Psoas muscle (tissue), 8 donors: ENCODE results near the gene GJC1. TPM values are rescaled to one million over a fixed set of nuclear protein-coding genes. Genes with fewer than 3 reads are reported as not detected.

ENCODE experiments used
- ATAC-seq, 4 donors: fragments of 200-7000 bp; cut with Tn5 transposase; one replicate each; pipeline ENCODE4 v1.9.1; 2020; ENCODE audit warnings: moderate library complexity in 3 of 4, mild to moderate bottlenecking in 2 of 4
- DNase-seq, 2 donors: peaks; one replicate each; pipeline ENCODE4 v3.0.0-alpha.2; 2020
- H3K27ac ChIP-seq: fragments of 200-600 bp; one replicate; pipeline ENCODE4 v1.8.0; 2022
- H3K27me3 ChIP-seq, 3 donors: fragments of 200-600 bp in 1 of 3; one replicate each; pipeline versions ENCODE4 v1.6.1 to v1.8.0; 2013 to 2022; ENCODE audit warnings: low read length in 2 of 3, mild to moderate bottlenecking in 2 of 3, moderate library complexity in 1 of 3; ENCODE audit not compliant: insufficient read depth in 3 of 3
- H3K36me3 ChIP-seq, 2 donors: fragments of 200-600 bp in 1 of 2; one replicate each; pipeline versions ENCODE4 v1.6.1 to v1.8.0; 2013 to 2022; ENCODE audit warnings: low read depth in 1 of 2, mild to moderate bottlenecking in 1 of 2, moderate library complexity in 1 of 2; ENCODE audit not compliant: insufficient read depth in 1 of 2
- H3K4me1 ChIP-seq: fragments of 200-600 bp; one replicate; pipeline ENCODE4 v1.8.0; 2022
- H3K4me3 ChIP-seq: fragments of 200-600 bp; one replicate; pipeline ENCODE4 v1.8.0; 2022; ENCODE audit warnings: mild to moderate bottlenecking
- H3K9me3 ChIP-seq: fragments of 200-600 bp; one replicate; pipeline ENCODE4 v1.8.0; 2022
- WGBS, 3 donors: extraction: QIAGEN DNeasy Blood & Tissue Kit; methylation state at CpG; one replicate each; pipeline versions ENCODE4 v1.1.6 to v1.1.7; 2013; 5-methylcytosine and 5-hydroxymethylcytosine counted together
- intact Hi-C, 2 donors: fragments of 100-400 bp; cut with DNase I; formaldehyde crosslinking; loops; one replicate each; pipeline versions ENCODE4 v1.11.0 to v1.14.2; 2022
- polyA plus RNA-seq, 3 donors: library from polyadenylated mRNA; stranded (reverse); fragments of 200-250 nt; gene quantifications; one replicate each; pipeline ENCODE4 v1.2.3, GENCODE V29; 2013
- total RNA-seq, 4 donors: library from RNA; stranded (reverse); fragmentation: NEBNext Ultra II Directional in 2 of 4; extraction: Animal tissue kit (Norgen Biotek cat#: 25700) in 2 of 4; gene quantifications; one replicate each; pipeline versions ENCODE4 v1.2.1 to v1.2.4, GENCODE V29; 2021 to 2023
- TF ChIP-seq, protein P1 (sequence below): fragments of 200-600 bp; IDR thresholded peaks from one replicate; pipeline ENCODE4 v1.8.0; 2022; ENCODE audit warnings: antibody characterized with exemption
- donor health status: healthy with polysubstance abuse.
- donor health status: DM: no; HTN: no; CAD: no; lungs with moderate emphysema.
- donor health status: Bipolar disorder and iron deficiency.
- donor health status: healthy.
- donor health status: DM: yes; HTN: yes; CAD: no.
- donor health status: DM: no; HTN: no; CAD: no.
- donor health status: DM: no; HTN: no; CAD: no.
- donor health status: DM: yes; HTN: yes; CAD: no.

The GJC1 gene
- total and polyA plus RNA-seq, 7 donors = 2.2 to 7.9 (median 4.7) TPM

DNA sequence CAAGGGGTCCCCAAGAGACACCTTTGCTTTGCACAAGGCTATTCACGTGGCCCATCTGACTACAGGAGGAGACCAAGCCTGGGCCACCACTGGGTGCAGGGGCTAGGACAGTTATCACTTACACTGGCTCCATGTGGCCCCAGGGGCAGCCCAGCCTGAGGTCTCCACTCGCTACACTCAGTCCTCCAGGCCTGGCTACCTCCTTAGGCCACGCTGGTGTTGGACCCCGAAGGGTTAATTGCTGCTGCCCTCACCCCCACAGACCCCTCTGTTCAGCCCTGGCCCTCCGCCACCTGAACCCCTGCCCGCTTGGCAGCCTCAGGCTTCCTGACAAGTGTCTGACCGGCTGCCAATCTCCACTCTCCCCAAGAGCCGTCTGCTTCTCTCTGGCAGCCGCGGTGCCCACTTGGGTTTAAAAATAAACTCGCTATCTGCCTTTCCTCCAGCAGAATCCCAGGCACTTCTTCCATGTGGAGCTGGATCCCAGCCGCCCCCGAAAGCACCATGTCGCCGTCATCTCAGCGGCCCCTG is 43.5 kb downstream of the GJC1 start:
- peak in 2 of 4 donors; percentile 24 to 27 for ATAC-seq
- DNase-seq = no peak
- Histone ChIP-seq H3K27ac (no peak overlapping the region), H3K4me1 (peaks cover 9% of the 10 kb centered on the region), H3K36me3 (no peaks in the 10 kb centered on the region), H3K27me3 (no peaks in the 10 kb centered on the region), H3K4me3 (no peak overlapping the region), H3K9me3 (no peaks in the 10 kb centered on the region)
- TF ChIP-seq, protein P1, sequence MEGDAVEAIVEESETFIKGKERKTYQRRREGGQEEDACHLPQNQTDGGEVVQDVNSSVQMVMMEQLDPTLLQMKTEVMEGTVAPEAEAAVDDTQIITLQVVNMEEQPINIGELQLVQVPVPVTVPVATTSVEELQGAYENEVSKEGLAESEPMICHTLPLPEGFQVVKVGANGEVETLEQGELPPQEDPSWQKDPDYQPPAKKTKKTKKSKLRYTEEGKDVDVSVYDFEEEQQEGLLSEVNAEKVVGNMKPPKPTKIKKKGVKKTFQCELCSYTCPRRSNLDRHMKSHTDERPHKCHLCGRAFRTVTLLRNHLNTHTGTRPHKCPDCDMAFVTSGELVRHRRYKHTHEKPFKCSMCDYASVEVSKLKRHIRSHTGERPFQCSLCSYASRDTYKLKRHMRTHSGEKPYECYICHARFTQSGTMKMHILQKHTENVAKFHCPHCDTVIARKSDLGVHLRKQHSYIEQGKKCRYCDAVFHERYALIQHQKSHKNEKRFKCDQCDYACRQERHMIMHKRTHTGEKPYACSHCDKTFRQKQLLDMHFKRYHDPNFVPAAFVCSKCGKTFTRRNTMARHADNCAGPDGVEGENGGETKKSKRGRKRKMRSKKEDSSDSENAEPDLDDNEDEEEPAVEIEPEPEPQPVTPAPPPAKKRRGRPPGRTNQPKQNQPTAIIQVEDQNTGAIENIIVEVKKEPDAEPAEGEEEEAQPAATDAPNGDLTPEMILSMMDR = no peak
- intact Hi-C loops = no loop called here
- 20 to 24% (median 22%) methylated on average over 16 of the region's 16 CpGs for WGBS, 3 donors

DNA sequence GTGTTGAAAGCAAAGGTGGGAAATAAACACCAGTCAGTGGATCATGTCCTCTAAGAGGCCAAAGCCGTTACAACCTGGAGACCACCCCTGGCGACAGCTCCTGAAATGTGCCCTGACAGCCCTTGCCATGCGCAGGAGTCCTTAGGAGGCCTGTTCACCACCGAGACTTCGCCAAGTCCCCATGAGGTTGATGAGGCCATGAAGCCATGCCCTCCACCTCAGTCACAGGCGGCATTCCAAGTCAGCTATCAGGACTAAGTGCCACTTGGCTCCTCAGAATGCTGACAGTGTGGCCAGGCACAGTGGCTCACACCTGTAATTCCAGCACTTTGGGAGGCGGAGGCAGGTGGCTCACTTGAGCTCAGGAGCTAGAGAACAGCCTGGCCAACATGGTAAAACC is 44.2 kb downstream of the GJC1 start:
- no peak overlapping the region for H3K4me3 ChIP-seq
- DNase-seq (no peak), ATAC-seq (no peak)
- WGBS, 3 donors = 86 to 91% (median 88%) methylated on average over 7 of the region's 7 CpGs
- H3K27me3 ChIP-seq = no peaks in the 10 kb centered on the region
- H3K4me1 ChIP-seq = peaks cover 9% of the 10 kb centered on the region
- H3K9me3 ChIP-seq = no peaks in the 10 kb centered on the region
- H3K36me3 ChIP-seq = no peaks in the 10 kb centered on the region
- TF ChIP-seq, protein P1 = no peak
- no peak overlapping the region for H3K27ac ChIP-seq
- intact Hi-C loops = no loop called here

- H3K9me3 ChIP-seq = no peaks in the 10 kb centered on the region
- H3K4me1 ChIP-seq = peaks cover 14% of the 10 kb centered on the region
- no peak overlapping the region for H3K27ac ChIP-seq
- no peak for DNase-seq
- TF ChIP-seq, protein P1 = no peak
- intact Hi-C loops = no loop called here
- H3K36me3 ChIP-seq = no peaks in the 10 kb centered on the region
- no peak for ATAC-seq
- peaks cover 0 to 2% (median 0%) of the 10 kb centered on the region in 3 donors for H3K27me3 ChIP-seq
- H3K4me3 ChIP-seq = no peak overlapping the region
- 47 to 59% (median 54%) methylated on average over 11 of the region's 11 CpGs for WGBS, 3 donors
Observed at GRCh38 chr17:44782326-44782850, 47.7 kb downstream of the GJC1 start.

GRCh38 chr17:44781551-44782325 is 48.3 kb downstream of the GJC1 start:
- no peak for DNase-seq
- intact Hi-C loops = no loop called here

More at GRCh38 chr17:44781551-44782325, 48.3 kb downstream of the GJC1 start:
- peaks cover 0 to 8% (median 0%) of the 10 kb centered on the region in 3 donors for H3K27me3 ChIP-seq
- no peaks in the 10 kb centered on the region for H3K9me3 ChIP-seq
- H3K4me3 ChIP-seq = no peak overlapping the region
- H3K27ac ChIP-seq = peak overlapping the region; percentile 50
- TF ChIP-seq, protein P1 = no peak
- peaks cover 8% of the 10 kb centered on the region for H3K4me1 ChIP-seq
- no peak for ATAC-seq
- 55 to 62% (median 61%) methylated on average over 17 of the region's 17 CpGs for WGBS, 3 donors
- no peaks in the 10 kb centered on the region for H3K36me3 ChIP-seq
